Pons (tissue), 1 donor: Measurements from ENCODE around the gene PRKN.

ENCODE experiments used
- DNase-seq: peaks from one replicate; pipeline ENCODE4 v3.0.0-alpha.2; 2016; ENCODE audit warnings: low spot score

PRKN gene

DNA sequence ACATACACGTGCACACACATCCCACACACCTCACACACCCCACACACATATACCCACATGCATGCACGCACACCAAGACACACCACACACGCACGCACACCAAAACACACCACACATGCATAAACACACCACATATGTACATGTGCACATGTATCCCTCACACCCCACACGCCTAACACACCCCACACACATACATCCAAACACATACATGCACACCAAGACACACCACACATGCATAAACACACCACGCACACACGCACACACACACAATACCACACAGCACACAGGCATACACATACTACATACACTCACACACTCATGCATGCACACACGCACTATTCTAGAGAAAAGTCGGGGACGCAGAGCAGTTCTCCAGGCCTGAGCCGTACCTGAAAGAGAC, 671.5 kb downstream of the PRKN start:
- DNase-seq, result no peak

DNA sequence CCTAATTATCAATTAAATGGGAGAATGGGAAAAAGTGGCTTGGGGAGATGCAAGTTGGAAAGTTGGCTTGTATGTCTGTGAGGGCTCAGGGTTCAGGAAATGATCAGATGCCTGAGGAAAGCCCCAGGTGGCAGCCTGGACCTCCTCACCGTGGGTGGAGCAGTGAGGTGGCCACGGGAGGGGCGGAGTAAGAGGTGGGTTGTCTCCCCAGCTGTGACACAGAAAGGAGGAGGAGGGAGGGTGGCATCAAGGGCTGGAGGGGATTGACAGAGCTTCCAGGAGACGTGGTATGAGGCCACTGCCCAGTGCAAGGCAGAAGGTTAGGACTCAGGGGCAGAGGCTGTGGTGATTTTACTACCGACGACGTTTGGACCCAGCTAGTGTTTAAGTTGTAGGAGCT, 672.2 kb downstream of the PRKN start:
- no peak for DNase-seq

DNA sequence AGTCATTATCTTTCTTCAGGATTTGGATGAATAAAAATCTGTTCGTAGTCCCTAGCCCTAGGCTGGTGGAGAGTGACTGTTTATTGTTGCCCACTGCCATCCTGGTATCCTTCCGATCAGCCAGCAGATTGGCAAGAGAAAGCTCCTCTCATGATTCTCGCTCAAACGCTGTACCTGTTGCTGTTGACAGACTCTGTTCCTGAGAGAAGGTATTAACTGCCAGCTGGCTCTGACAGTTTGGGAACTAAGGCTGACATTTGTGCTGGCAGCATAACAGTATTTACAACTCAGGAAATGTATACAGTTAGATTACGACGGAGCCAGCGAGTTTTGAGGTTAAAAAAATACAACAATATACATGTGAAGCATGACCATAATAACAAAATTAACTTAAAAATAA, 674.5 kb downstream of the PRKN start:
- no peak for DNase-seq

DNA sequence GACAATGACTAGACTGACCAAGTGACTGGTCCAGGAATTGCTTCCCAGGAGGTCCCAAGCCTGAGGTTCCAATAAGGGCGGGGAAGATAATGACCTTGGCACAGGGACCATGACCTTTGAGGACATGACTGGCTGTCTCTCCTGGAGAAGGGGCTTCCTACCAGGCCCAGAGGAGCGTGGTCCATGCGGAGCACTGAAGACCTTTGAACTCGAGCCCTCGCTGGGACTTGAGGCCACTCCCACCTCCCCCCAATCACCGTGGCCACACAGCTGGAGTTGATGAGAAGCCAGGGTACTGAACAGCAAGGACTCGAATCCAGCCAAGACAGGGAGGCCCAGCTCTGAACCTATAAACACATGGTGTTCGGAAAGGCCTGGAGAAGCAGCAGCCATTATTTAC, 677.0 kb downstream of the PRKN start:
- no peak for DNase-seq

DNA sequence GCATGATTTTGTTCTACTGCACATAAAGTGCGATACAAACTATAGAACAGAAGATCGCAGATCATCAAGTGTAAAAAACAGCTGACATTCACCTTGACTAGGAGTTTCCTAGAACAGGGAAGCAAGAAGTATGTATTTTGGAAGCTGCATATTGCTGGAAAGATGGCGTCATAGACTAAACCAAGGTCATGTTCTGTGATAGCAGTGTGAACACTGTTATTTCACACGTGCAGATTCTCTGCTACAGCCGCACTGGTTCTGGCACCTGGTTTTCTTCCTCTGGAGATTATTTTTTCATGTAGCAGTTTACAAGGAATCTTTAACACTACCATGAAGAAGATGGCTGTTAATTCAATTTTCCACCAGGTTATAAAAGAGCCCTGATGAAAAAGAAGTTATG, 681.2 kb downstream of the PRKN start:
- no peak for DNase-seq

DNA sequence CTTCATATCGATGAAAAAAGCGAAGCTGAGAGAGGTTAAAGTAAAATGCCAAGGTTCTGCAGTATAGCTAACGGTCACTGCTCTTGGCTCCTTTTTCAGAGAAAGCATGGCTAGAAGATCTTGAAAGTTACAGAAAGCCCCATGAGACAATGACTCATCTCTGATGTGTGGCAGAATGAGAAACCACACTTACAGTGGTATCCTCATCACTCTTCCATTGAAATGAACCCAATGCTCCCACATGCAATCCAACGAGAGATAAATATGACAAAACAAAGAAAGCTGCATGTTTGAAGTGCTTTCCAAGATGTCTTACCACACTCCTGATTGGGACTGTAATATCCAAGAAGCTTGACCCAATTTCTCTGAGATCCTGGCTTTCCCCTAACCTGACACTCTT, 694.9 kb downstream of the PRKN start:
- DNase-seq, result no peak

DNA sequence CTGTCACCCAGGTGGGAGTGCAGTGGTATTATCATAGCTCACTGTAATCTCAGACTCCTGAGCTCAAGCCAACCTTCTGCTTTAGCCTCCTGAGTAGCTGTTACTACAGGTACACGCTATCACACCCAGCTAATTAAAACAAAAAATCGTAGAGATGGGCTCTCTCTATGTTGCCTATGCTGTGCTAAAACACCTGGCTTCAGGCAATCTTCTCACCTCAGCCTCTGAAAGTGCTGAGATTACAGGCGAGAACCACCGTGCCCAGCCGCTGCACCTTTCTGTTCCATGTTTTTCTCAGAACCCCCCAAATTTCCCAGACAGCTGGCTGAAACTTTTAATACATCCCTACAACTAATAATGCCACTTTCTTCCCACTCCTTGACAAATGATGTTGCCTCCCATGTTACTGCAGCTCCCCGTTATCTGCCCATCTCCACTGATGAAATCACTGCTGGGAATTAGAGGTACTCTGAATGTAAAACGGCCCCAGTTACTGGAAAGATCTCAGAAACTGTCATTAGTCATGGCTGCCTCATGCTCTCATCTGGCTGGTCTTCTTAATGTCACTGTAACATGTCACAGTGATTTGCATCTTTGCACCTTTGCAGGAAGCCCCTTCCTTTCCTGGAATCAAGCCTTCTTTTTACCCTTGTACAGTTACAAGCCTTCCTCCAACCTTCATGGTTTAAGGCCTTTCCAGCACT, 697.5 kb downstream of the PRKN start:
- DNase-seq, result no peak

DNA sequence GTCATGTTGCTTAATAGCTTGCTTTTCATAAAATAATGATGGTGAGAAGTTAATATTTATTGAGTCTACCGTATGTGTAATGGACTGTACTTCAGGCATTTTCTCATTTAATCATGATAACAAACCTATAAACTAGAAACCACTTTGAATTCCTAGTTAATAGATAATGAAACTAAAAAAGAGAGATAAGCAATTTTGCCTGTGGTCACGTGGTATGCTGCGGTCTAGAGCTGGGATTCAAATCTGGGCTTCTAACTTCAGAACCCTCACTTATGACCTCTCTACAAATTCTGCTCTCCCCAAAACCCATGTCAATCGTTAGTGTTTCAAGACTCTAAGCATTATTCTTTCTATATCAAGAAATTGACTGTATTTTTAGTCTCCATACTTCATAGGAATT, 700.7 kb downstream of the PRKN start:
- no peak for DNase-seq

DNA sequence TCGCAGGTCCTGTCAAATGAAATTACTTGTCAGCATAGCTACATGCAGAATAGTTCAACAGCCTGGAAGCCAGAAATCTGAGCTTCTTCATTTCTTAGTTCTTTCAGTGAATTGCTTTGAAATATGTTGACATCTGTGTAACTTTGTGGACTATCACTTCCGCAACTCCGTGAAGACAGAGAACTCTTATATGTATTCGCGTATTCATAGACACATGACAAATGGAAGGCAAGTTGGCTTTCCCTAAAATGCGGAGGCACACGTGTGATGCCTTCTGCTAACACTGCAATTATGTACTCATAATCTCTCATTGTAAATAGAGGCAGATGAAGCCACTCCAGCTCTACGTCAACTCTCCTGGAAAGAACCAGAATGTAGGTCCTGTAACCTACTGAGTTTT, 701.5 kb downstream of the PRKN start:
- no peak for DNase-seq

DNA sequence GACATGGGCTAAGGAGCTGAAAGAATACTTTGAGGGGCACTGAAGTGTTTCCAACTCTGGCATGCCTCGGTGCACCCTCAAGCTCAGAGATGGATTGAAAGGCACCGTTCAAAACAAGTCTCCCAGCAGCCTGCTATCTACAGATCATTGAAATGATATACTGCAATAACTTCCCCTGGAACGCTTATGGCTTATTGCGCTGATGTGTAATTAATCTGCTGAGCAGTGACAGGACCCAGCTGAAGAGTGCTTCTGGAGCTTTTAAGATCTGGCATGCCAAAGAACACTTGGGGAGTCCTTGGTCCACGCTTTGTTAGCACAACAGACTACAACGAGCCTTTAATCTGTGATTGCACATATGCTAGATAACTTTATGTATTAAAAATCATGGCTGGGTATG, 708.2 kb downstream of the PRKN start:
- no peak for DNase-seq

DNA sequence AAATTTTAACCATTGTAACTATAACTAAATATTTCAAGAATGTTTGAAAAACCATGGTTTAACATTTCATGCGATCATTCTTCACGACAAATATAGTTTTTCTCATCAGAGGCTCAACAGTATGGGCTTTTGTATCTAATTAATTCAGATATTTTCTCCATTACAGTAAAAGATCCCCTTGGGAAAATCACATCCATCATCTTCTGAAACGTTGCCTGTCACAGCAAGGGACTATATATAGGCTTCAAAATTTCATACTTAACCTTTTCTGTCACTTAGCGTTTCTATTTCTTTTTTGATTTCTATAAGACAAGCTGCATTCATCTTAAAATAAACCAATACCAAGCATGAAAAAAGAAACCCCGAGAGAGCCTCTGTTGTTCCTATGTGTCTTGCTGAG, 710.0 kb downstream of the PRKN start:
- DNase-seq, result no peak

DNA sequence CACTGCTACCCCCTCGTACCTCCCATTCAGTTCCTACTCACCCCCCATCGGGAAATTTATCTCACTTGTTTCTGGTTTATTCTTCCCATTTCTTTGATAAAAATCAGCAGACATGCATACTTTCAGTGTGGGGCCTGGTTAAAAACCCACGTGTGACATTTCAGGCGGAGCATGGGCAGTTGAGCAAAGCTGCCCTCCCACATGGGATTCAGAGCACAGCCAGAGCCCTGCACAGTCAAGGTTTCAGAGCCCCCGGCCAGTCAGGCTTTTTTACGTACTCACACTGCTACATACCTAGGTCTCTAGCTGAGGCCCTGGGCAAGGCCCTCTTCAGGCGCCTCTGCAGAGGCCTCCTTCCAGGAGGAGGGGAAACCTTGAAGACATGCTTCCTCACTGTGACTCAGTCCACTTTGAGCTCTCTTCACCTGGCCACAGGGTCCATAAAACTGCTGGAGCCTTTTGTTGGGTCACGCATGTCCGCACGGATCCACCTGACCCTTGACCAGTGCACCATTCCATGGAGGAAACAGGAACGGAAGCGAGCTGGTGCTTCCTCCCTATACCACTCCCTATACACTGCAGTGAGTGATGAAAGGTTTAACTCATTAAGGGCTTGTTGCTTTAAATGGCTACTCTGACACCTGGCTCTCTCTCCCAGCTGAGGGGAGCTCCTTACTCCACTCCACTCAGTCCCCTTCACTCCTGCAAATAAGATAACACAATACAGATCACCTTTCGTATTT, 713.3 kb downstream of the PRKN start:
- DNase-seq, result no peak

DNA sequence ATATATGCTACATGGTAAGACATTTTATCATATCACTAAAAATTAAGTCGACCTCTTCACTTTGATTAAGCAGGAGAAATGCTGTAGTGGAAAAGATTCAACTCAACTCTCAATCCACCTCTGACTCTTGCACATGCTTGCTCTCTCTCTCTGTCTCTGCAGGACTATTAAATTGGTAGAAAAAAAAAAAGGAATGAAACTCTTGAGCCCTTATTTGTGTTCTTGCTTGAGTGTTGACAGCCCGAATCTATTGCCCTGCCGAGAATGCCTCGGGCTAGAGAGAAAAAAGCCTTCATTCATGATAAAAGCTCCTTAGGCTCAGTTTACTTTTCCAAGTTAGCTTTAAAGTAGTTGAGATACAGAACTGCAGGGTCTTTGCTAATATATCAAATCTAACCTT, 722.2 kb downstream of the PRKN start:
- no peak for DNase-seq

DNA sequence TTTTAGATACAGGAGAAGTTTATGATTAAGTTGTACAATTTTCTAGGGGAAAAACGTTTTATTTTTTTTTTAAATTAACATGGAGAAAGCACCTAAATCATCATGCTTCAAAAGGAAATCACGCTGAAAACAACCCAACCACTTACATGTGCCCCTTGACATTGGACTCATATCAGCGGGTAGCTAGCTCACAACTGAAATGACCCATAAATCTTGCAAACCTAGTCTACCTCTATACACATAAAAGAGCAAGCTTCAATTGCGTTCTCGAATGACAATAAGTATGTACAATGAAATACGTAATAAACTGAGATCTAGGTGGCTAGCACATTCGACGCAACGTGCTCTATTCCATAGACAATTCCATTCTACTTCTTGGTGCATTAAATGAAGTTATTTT, 730.8 kb downstream of the PRKN start:
- DNase-seq, result no peak

DNA sequence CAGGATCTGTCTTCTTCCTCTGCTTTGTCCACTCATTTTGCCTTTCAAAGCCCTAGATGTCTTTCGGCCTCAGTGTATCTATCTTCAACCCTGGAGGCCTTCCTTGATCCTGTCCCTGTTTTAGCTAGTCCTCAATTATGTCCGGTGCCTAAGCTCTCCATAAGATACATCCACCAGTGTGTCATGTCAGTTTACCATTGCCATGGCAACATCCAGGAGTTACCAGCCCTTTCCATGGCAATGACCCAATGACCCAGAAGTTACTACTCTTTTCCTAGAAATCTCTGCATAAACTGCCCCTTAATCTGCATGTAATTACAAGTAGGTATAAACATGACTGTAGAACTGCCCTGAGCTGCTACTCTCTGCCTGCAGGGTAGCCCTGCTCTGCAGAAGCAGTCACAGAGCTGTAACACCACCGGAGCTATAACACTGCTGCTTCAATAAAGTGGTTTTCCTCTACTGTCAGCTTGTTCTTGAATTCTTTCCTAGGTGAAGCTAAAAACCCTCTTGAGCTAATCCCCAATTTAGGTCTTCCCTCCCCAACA, 741.6 kb downstream of the PRKN start:
- DNase-seq, result no peak

DNA sequence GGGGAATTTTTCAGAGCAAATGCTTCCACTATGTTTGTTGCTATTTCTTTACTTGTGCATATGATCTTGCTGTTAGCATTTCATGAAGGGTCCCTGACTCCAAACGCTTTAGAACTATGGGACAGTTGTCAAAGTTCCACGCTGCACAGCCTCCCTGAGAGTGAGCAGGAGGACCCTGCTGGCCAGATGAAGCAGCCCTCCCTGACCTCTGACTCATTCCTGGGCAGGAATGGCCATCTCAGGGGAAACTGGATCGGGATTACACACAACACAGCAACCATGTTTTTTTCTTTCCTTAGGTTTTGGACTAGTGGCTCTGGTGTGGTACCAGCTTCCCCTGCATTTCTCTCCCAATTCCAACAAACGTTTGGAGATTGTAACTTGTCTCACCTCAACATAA, 742.9 kb downstream of the PRKN start:
- DNase-seq, result no peak

DNA sequence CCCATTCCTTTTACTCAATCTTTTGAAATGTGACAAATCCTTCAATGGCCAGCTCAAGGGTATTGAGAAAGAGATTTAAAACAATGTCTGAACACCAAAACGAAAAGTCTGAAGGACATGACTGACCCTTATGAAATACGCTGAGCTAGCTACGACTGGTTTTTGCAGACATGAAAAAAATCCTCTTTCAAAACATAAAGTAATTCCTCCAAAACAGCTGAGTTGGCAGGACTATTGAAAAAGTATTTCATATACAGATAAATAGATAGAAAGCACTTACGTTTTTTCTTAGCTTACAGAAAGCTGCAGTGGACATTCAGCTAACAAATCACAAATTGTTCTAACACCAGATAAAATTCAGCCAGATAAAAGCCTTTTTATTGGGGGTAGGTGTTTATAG, 751.0 kb downstream of the PRKN start:
- DNase-seq, result no peak

DNA sequence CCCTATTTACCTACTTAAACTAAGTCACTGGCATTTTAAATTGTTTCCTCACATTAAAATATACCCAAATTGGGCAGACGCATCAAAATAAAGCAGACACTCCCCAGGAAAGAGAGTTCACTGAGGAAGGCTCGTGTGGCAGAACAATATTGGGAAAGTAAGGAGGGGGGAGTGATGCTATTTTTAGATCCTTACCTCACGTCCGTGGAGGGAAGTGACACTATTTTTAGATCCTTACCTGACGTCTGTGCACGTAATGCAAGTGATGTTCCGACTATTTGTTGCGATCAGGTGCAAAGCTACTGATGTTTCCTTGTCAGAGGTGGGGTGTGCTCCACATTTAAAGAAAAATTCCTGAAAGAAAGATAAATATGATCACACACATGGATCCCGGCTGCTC, 754.5 kb downstream of the PRKN start:
- no peak for DNase-seq

DNA sequence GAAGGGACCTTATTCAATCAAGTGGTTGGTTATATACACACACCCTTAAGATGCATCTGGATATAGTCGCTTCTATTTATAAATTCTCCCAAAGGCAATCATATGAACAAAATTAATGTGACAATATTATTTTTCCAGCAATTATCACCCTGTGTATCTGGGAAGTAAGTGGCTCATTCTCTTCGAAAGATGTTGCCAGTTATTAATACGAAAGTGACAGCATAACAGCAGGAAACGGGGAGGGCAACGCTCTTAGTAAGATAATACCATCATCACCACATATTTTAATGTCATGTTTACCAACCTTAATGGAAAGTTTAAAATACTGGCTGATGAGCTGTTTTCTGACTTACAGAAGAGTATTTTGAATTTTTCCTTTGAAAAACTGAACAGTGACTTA, 756.5 kb downstream of the PRKN start:
- no peak for DNase-seq

DNA sequence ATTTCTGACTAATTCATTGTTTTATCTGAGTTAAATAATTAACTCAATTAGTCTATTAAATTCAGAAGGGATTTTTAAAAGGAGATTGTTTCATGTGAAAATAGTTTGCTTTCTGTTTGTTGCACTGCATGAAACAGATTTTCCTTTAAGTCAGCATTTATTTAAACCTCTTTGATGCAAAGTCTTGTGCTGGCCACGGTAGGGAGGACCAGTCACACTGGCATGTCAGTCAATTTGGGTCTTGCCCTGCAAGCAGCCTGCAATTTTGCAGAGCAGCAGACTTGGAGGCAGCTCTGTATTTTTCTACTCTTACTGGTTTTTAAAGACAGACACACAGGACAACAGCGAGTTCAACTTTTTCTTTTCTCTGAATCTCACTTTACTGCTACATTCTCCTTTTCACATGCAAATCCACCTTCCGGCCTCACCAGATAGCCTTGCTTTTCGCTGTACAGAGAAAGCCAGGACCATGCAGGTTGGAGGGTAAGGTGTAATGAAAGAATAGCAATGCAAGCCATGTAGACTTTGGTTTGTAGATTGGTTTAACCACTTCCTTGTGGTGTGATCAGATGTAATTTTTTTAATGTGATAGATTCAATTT, 763.8 kb downstream of the PRKN start:
- no peak for DNase-seq

DNA sequence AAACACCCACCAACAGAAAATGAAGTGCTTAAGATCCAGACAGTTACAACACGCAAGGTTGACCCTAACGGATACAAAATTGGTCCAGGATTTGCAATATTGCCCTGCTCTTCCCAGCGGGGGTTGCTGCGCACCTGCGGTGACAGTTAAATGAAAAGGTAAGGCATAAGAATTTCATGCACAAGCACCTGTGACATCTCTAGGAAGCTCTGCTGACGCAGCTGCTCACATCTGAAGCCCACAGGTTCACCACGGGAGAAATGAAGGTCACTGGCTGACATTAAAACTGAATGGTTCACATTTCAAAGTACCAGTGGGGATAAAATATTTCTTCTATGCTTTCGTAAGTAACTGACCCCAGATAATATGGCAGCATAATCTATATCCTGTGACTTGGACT, 764.4 kb downstream of the PRKN start:
- DNase-seq, result no peak

DNA sequence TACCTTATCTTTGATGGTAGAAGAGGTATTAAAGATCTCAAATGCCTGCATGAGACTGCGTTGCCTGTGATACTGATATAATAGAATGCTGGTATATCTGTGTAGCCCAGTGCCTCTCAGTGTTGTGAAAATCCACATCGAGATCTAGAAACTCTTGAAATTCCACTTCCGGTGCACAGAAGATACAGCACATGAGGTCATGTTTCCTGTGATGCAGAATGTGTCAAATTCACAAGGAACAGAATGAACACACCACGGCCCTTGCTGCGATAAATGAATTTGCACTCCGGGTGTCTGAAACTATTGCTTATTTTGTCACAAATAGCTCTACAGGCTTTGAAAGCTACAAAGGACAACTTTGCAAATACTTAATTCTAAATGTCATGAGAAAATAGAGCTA, 765.8 kb downstream of the PRKN start:
- DNase-seq, result no peak

DNA sequence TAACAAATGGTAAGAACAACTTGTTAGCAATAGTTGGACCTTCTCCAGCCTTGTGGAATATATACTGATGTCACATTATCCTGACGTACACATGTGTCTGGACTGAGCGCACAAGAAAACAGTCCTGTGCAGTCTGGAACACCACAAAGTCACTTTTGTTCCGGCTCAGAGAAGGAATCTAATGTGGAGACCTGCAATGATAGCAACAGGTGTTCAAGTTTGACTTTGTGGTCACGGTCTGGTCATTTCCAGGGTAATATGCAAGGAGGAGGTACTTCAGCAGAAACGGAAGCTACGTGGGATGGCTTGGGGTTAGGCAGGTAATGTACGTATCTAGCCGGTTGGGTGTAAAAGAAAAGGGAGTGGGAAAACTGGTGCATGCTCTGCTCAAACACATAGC, 766.5 kb downstream of the PRKN start:
- no peak for DNase-seq
